SH-SY5Y (cell line): ENCODE data around the gene CALD1.

Experiments
- GATA2 ChIP-seq: IDR thresholded peaks from 2 replicates; pipeline ENCODE4 v1.6.1; 2011; ENCODE audit warnings: mild to moderate bottlenecking, low read depth, low read length
- GATA3 ChIP-seq: IDR thresholded peaks from 2 replicates; pipeline ENCODE4 v1.6.1; 2011; ENCODE audit warnings: low read depth, mild to moderate bottlenecking, low read length, moderate library complexity

Gene CALD1

DNA sequence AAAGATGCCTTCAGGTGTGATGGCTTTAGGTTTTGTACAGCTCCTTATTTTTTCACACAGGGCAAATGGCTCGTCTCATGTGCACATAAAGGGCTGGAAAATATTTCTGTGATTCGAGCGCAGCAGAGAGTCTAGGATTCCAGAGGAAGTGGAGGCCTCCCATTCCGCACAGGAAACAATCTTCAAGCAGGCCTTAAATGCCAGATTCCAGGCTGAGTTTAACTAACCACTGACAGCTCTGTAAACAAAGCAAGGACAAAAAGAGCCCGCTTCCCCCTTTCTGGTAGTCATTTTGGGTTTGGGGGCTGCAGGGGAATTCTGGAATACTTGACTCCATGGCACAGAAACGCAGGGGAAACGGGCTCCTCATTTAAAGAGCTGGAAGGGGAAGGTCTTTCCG lies 87.2 kb downstream of the CALD1 start:
- no peak for TF ChIP-seq GATA2

GRCh38 chr7:134870156-134870555 lies 90.7 kb downstream of the CALD1 start:
- TF ChIP-seq GATA3 (no peak), GATA2 (no peak)

GRCh38 chr7:134870781-134871180 lies 91.3 kb downstream of the CALD1 start:
- no peak for TF ChIP-seq GATA2
- TF ChIP-seq GATA3 = no peak

DNA sequence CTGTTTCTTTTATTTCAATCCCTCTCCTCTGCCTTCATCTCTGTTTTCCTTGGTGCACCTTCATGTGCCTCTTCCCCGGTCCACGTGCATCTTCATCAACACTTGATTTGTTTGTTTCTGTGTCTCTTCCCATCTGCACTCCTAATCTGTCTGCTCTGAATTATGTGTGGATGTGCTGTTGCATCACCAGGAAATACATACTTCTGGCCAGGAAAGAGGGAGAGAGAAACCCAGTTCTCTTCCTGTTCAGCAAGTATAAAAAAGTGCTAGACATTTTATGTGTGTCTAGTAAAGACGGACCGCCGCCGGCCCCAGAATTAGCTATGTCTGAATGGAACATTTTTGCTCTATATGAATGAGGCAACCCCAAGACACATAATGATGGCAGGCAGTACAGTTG lies 93.8 kb downstream of the CALD1 start:
- TF ChIP-seq GATA2 (no peak), GATA3 (no peak)

- no peak for TF ChIP-seq GATA2
- TF ChIP-seq GATA3 = no peak
These were observed 95.0 kb downstream of the CALD1 start for GRCh38 chr7:134874407-134874806.

GRCh38 chr7:134875867-134876266 lies 96.4 kb downstream of the CALD1 start:
- TF ChIP-seq GATA3 = no peak
- no peak for TF ChIP-seq GATA2

GRCh38 chr7:134878746-134879357 lies 99.4 kb downstream of the CALD1 start:
- TF ChIP-seq GATA2 (no peak), GATA3 (no peak)

GRCh38 chr7:134879815-134880475 lies 100.5 kb downstream of the CALD1 start:
- TF ChIP-seq GATA2 = no peak
- TF ChIP-seq GATA3 = no peak

- TF ChIP-seq GATA3 (no peak), GATA2 (no peak)
These were observed 103.0 kb downstream of the CALD1 start for GRCh38 chr7:134882481-134882880.

DNA sequence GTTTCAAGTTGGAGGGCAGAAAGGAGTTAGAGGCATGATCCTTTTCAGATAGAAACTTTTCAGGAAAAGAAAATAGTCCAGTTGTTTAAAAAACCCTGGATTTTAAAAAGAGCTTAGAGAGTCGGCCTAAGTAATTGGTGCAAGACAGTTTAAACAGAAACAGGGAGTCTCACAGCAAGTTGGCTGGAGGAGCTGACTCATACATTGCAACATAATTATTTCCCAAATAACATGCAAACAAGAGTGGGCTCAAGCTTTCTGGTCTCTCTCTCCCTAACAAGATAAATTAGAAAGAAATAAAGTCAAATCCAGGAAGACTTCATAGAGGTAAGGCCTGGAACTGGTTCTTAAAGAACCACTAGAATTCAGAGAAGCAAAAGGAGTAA lies 106.5 kb downstream of the CALD1 start:
- TF ChIP-seq GATA2 (no peak), GATA3 (no peak)

DNA sequence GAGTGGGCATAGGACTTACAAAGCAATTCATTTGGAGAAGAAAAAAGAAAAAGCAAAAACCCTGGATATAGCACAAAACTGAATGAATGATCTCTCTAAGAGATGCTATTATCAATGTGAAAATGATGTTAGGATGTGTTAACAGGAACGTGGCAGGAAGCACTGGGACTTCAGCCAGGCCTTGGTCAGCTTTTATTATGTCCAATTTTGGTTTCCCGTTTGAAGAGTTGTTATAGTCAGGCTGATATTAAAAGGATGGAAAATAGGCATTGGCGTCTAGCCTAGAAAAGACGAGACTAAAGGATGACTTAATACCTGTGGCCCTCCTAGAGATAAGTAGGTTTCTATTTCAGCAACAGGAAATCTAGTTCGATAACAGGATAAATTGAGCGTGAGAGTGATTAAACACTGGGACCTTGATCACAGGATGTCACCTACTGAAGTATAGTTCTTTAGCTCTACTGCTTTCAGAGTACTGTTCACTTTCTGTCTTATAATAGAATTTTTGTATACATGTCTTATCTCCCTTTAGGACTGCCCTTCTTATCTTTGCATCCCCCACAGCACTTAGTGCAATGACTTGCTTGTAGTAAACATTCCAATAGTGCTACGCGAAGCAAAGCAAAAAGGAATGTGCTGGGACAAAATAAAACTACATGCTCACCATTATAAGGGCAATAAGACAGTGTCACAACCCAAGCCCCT lies 107.1 kb downstream of the CALD1 start:
- no peak for TF ChIP-seq GATA2
- TF ChIP-seq GATA3 = no peak

- TF ChIP-seq GATA2 (no peak), GATA3 (no peak)
These were observed 108.1 kb downstream of the CALD1 start for GRCh38 chr7:134887523-134887922.

DNA sequence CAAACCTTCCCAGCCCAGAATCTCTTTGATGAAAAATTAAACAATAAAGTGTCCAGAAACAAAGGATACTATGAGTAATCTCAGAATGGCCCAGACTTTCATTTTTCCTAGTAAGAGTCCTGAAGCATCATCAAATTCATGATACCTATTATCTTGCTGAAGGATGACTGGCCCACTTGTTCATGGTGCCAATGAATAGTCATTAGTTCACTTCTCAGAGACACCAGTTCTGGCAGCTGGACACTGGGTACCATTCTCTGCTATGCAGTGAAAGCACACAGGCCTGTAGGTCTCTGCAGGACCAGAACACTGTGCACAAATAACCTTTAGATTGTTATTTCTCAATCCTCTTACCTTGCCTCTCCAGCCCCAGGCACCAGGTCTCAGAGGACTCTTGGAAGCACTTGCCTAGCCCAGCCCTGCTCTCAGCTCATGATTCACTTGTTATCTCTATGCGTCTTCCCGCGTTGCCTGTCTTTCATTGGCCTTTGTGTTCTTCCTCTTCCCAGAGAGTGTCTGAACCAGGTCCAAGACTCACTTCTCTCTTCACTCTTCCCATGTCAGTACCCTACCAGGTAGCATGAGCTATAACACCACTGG lies 108.8 kb downstream of the CALD1 start:
- TF ChIP-seq GATA2 (no peak), GATA3 (no peak)

DNA sequence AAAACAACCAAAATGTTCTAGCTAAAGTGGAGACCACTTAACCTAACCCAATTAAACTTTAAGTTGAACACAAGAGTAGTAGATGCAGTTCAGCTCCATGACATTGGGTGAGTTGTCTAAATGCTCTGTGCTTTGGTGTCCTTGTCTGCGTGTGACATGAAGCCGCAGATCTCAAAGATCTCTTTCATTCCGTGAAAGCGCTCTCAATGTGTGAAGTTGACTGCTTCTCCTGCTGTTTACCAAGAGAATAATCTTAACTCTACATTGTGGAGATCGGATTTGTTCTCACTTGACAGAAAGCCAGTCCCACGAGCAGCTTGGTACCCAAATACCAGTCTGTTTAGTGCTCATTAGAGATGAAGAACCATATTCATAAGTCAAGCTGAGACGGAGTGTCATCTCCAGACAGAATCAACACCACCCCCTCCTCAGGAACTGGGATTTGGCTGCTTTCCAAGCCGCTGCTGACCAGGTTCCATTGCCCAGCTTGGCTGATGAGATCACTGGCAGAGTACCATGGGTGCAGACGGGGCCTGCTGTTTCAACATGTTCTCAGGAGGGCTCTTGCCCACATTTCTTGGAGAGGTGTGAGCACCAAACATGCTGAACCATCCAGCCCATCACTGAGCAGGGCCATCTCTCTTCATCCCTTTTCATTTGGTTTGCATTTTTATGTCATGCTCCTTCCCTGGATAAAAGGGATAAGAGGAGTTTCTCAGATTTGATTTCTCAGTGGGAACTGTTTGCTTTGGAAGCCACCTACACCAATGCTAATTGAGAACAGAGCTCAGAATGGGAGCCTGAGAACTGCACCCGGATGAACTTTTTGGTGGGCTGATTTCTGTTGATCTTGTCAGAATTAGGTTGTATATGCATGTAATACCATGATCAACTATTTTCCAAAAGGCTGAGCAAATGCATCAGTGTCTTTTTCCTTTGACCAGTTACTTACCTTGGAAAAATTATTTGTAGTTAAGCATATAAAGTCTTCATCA lies 111.1 kb downstream of the CALD1 start:
- TF ChIP-seq GATA2 = no peak
- TF ChIP-seq GATA3 = no peak
